HG03439 (cell line): ENCODE data around the gene DACH1.

Source experiments
- ATAC-seq: cut with Tn5 transposase; IDR thresholded peaks from one replicate; pipeline ENCODE4 v1.9.1; 2021; ENCODE audit warnings: mild to moderate bottlenecking, moderate library complexity; ENCODE audit not compliant: unreplicated experiment

Gene DACH1

GRCh38 chr13:71714802-71715375 lies 152.1 kb downstream of the DACH1 start:
- no peak for ATAC-seq

- no peak for ATAC-seq
Observed at GRCh38 chr13:71712988-71713653, 153.9 kb downstream of the DACH1 start.

GRCh38 chr13:71704656-71705055 lies 162.3 kb downstream of the DACH1 start:
- no peak for ATAC-seq

GRCh38 chr13:71703138-71703537 lies 163.9 kb downstream of the DACH1 start:
- ATAC-seq, result no peak

- ATAC-seq, result no peak
Observed at GRCh38 chr13:71702253-71702652, 164.8 kb downstream of the DACH1 start.

GRCh38 chr13:71701741-71702140 lies 165.3 kb downstream of the DACH1 start:
- no peak for ATAC-seq

GRCh38 chr13:71699342-71699741 lies 167.7 kb downstream of the DACH1 start:
- ATAC-seq, result no peak

GRCh38 chr13:71695662-71696061 lies 171.3 kb downstream of the DACH1 start:
- no peak for ATAC-seq

- ATAC-seq, result no peak
Observed at GRCh38 chr13:71685072-71685471, 181.9 kb downstream of the DACH1 start.

GRCh38 chr13:71681901-71682613 lies 184.9 kb downstream of the DACH1 start:
- ATAC-seq, result no peak

GRCh38 chr13:71677124-71677523 lies 189.9 kb downstream of the DACH1 start:
- ATAC-seq, result no peak

GRCh38 chr13:71672512-71672911 lies 194.5 kb downstream of the DACH1 start:
- ATAC-seq, result no peak

GRCh38 chr13:71663431-71663830 lies 203.6 kb downstream of the DACH1 start:
- no peak for ATAC-seq

- ATAC-seq, result no peak
Observed at GRCh38 chr13:71661921-71662320, 205.1 kb downstream of the DACH1 start.

GRCh38 chr13:71659404-71659803 lies 207.6 kb downstream of the DACH1 start:
- no peak for ATAC-seq

GRCh38 chr13:71645467-71645866 lies 221.5 kb downstream of the DACH1 start:
- ATAC-seq, result no peak

- ATAC-seq, result no peak
Observed at GRCh38 chr13:71644579-71644978, 222.4 kb downstream of the DACH1 start.

- no peak for ATAC-seq
Observed at GRCh38 chr13:71643448-71643860, 223.6 kb downstream of the DACH1 start.

GRCh38 chr13:71638751-71639150 lies 228.3 kb downstream of the DACH1 start:
- no peak for ATAC-seq

- no peak for ATAC-seq
Observed at GRCh38 chr13:71634602-71635443, 232.2 kb downstream of the DACH1 start.

- no peak for ATAC-seq
Observed at GRCh38 chr13:71634182-71634581, 232.8 kb downstream of the DACH1 start.
